IPS DF 6.9 (cell line): ENCODE results near the gene SCGB3A2.

Experiments used
- DNase-seq: peaks from one replicate; pipeline ENCODE4 v3.0.0-alpha.2; 2013; ENCODE audit warnings: low read depth, low spot score
- H3K27ac ChIP-seq: one replicate; pipeline ENCODE4 v1.5.1; 2013; ENCODE audit warnings: low read length, control low read depth
- H3K27me3 ChIP-seq: 2 replicates; pipeline ENCODE4 v1.6.1; 2013; ENCODE audit warnings: mild to moderate bottlenecking, low read length; ENCODE audit not compliant: control insufficient read depth, insufficient read depth
- H3K36me3 ChIP-seq: 2 replicates; pipeline ENCODE4 v1.6.1; 2013; ENCODE audit warnings: low read length; ENCODE audit not compliant: control insufficient read depth, insufficient read depth
- H3K4me1 ChIP-seq: 2 replicates; pipeline ENCODE4 v1.6.1; 2013; ENCODE audit warnings: low read length; ENCODE audit not compliant: control insufficient read depth, insufficient read depth
- H3K4me3 ChIP-seq: 2 replicates; pipeline ENCODE4 v1.5.1; 2013; ENCODE audit warnings: mild to moderate bottlenecking, low read length
- H3K9me3 ChIP-seq: 2 replicates; pipeline ENCODE4 v1.6.1; 2013; ENCODE audit warnings: low read length, inconsistent platforms; ENCODE audit not compliant: control insufficient read depth, insufficient read depth
- WGBS: extraction: QIAGEN DNeasy Blood & Tissue Kit; methylation state at CpG from one replicate; pipeline ENCODE4 v1.1.7; 2013; ENCODE audit warnings: mixed read lengths, missing lambda C conversion rate; ENCODE audit not compliant: insufficient read length, insufficient coverage; 5-methylcytosine and 5-hydroxymethylcytosine counted together

Gene SCGB3A2

GRCh38 chr5:147878066-147878759 is at the start of gene SCGB3A2:
SCGB3A2 (plus strand) TSS chr5:147878711; CDS start chr5:147878804, 93 bp downstream.
- Histone ChIP-seq H3K27ac (no peak within 1 kb of the TSS), H3K9me3 (no peaks in the 10 kb centered on the region), H3K36me3 (no peaks in the 10 kb centered on the region; the same call in 1 of the 2 replicates), H3K27me3 (no peaks in the 10 kb centered on the region), H3K4me1 (peaks cover 11% of the 10 kb centered on the region; the same call in 1 of the 2 replicates), H3K4me3 (no peak within 1 kb of the TSS)
- DNase-seq: no peak
- no CpG with 5 or more reads among the region's 2 CpGs for WGBS

DNA sequence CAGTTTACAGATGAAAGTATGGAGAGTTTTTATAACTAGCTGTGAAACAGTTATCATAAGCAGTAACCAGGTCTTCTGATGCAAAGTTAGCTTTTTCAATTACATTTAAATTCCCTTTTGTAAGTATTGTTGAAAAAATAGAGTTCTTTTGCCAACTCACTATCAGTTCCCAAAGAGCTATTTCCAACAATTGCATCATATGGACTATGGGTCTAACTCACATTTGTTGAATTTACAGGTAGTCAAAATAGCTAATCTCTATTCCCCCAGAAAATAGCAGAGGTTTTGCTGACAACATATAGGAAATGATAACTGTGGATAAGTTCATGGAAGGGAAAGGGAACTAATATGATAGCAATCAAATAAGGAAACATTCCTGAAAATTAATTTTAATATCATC is 48.5 kb upstream of the SCGB3A2 start:
- Histone ChIP-seq H3K27me3 (no peaks in the 10 kb centered on the region), H3K36me3 (no peaks in the 10 kb centered on the region), H3K4me1 (no peaks in the 10 kb centered on the region), H3K27ac (no peak overlapping the region), H3K9me3 (no peaks in the 10 kb centered on the region), H3K4me3 (no peak overlapping the region)
- DNase-seq: no peak

DNA sequence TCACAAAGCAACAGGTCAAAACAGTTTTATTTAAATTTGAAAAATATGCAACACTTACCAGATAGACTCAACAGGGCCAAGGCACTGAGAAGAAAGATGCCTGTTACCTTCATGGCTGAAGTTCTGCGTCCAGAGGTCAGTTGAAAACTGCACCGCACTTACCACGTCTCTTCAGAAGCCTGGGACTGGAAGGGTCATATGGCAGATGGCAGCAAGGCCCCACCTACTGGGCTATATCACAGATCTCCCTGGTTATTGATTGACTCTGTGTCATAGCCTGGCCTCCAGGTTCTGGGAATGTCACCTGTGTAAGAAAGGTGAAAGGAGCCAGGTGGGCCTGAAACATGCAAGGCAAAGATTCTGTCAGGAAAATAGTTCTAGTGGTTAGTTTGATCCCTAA is 47.0 kb upstream of the SCGB3A2 start, which contains the start of gene SPINK1:
Gene SPINK1, minus strand, starts transcription at position 207 of the 400 bp plus-strand sequence. Its CDS starts 94 bp downstream, at position 113.
- Histone ChIP-seq H3K4me1 (no peaks in the 10 kb centered on the region), H3K36me3 (no peaks in the 10 kb centered on the region), H3K27me3 (no peaks in the 10 kb centered on the region), H3K9me3 (no peaks in the 10 kb centered on the region), H3K4me3 (no peak within 1 kb of the TSS), H3K27ac (no peak within 1 kb of the TSS)
- no peak for DNase-seq
- no CpG with 5 or more reads among the region's 3 CpGs for WGBS

DNA sequence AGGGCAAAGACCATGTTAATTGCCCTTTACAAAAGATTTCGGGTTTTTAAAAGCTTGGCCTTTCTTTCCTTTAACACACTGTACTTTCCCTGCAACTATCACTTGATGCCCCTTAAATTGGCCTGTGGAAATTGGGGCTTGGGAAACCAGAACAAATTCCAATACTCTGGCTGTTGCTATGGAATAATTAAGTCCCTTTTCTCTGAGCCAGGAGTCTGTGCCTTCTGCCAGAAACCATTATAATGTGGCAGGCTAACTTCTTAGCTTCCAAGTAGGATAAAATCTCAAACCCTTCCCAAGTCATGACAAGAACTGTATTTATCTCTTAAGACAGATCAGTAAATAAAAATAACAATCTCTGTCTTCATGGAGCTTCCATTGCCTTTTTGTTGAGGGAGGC is 46.0 kb upstream of the SCGB3A2 start:
- Histone ChIP-seq H3K36me3 (no peaks in the 10 kb centered on the region), H3K4me1 (no peaks in the 10 kb centered on the region), H3K4me3 (no peak overlapping the region), H3K9me3 (no peaks in the 10 kb centered on the region), H3K27ac (no peak overlapping the region), H3K27me3 (no peaks in the 10 kb centered on the region)
- DNase-seq: no peak
- no CpG with 5 or more reads among the region's 1 CpG for whole genome bisulfite sequencing

DNA sequence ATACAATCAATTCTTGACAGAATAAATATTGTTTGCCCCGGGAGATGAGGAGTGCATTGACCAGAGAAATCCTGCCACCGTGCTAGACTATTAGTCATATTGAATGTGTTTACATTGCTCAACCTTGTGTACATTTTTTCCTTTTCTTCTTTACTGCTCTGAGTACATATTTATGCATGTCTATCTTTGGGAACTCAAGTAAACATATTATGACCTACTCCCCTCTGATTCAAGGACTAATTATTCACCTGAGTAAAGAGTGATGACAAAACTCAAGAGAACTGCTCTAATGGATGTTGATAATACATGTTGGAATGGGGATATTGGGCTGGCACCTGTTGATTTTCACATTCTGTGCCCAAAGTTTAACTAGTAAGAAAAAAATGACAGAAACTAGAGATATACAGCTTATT is 43.1 kb upstream of the SCGB3A2 start:
- DNase-seq: no peak
- H3K27ac ChIP-seq: no peak overlapping the region
- WGBS: no CpG with 5 or more reads among the region's 2 CpGs

GRCh38 chr5:147836439-147836838 is 42.1 kb upstream of the SCGB3A2 start:
- H3K4me3 ChIP-seq: no peak overlapping the region
- H3K4me1 ChIP-seq: no peaks in the 10 kb centered on the region
- no peaks in the 10 kb centered on the region for H3K9me3 ChIP-seq
- DNase-seq: no peak
- H3K36me3 ChIP-seq: no peaks in the 10 kb centered on the region
- no CpG with 5 or more reads among the region's 3 CpGs for WGBS
- H3K27me3 ChIP-seq: no peaks in the 10 kb centered on the region
- no peak overlapping the region for H3K27ac ChIP-seq

More for the DNA sequence above, 43.1 kb upstream of the SCGB3A2 start:
- no peaks in the 10 kb centered on the region for H3K9me3 ChIP-seq
- H3K27me3 ChIP-seq: no peaks in the 10 kb centered on the region
- no peaks in the 10 kb centered on the region for H3K4me1 ChIP-seq
- H3K4me3 ChIP-seq: no peak overlapping the region
- H3K36me3 ChIP-seq: no peaks in the 10 kb centered on the region

DNA sequence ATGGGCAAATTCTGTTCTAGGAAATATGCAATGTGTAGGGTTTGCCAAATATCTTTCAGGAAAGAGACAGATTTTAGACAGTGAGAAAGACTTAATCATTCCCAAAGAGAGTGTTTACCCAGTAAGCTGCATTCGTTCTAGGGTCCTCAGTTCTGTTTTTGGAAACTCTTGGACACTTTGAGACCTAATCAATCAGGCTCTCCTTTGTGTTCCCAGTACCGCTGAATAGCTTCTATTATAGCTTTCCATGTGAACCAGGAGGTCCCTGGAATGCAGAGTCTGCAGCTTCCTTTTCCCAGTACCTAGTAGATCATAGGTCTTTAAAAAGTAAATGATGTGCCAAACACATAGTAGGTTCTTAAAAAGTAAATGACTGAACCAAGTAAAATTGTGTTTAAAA is 35.6 kb upstream of the SCGB3A2 start:
- Histone ChIP-seq H3K4me3 (no peak overlapping the region), H3K9me3 (no peaks in the 10 kb centered on the region), H3K36me3 (no peaks in the 10 kb centered on the region), H3K27me3 (no peaks in the 10 kb centered on the region), H3K27ac (no peak overlapping the region), H3K4me1 (no peaks in the 10 kb centered on the region)
- DNase-seq: no peak
- WGBS: no CpG with 5 or more reads among the region's 2 CpGs

GRCh38 chr5:147844846-147845245 is 33.7 kb upstream of the SCGB3A2 start:
- Histone ChIP-seq H3K4me1 (no peaks in the 10 kb centered on the region), H3K27me3 (no peaks in the 10 kb centered on the region), H3K9me3 (no peaks in the 10 kb centered on the region), H3K36me3 (no peaks in the 10 kb centered on the region), H3K27ac (no peak overlapping the region), H3K4me3 (no peak overlapping the region)
- no peak for DNase-seq
- WGBS: no CpG with 5 or more reads among the region's 3 CpGs

DNA sequence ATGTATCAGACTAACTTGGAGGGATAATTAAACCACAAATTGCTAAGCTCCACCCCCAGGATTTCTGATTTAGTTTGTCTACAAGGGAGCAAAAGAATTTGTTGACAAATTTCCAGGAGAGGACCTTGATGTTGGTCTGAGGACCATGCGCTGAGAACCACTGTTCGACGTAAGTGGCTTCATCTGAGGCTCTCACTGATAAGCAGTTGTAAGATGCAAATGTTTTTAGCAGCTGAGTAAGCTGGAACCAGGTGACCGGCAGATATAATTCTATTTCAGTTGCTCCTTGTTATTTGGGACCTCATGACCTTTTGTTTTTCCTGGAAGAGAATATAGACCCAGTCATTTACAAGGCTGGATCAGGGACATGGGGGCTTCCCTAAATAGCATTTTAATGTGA is 32.9 kb upstream of the SCGB3A2 start:
- no peaks in the 10 kb centered on the region for H3K27me3 ChIP-seq
- H3K27ac ChIP-seq: no peak overlapping the region
- H3K9me3 ChIP-seq: no peaks in the 10 kb centered on the region
- no CpG with 5 or more reads among the region's 4 CpGs for WGBS
- DNase-seq: no peak
- H3K36me3 ChIP-seq: no peaks in the 10 kb centered on the region
- no peak overlapping the region for H3K4me3 ChIP-seq
- H3K4me1 ChIP-seq: no peaks in the 10 kb centered on the region

DNA sequence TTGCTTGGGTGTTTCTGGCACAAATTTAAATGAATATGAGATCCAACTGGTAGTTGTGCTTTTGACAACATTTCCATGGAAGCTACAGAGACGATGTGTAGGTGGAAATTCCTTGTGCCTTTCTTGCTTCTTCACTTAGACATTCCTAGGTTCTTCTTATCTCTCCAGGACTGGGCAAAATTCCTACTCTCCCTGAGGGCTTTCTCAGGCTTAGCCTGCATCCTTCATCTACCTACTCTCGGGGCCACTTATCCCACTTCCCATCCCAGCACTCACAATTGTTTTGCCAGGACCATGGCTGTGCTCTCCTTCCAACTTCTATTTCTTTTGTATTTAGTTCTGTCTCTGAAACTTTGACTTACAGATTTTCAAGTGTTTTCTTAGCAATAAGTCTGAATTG is 29.3 kb upstream of the SCGB3A2 start:
- Histone ChIP-seq H3K27me3 (no peaks in the 10 kb centered on the region), H3K4me1 (no peaks in the 10 kb centered on the region), H3K36me3 (no peaks in the 10 kb centered on the region), H3K9me3 (no peaks in the 10 kb centered on the region), H3K4me3 (no peak overlapping the region), H3K27ac (no peak overlapping the region)
- DNase-seq: no peak
- WGBS: no CpG with 5 or more reads among the region's 2 CpGs

DNA sequence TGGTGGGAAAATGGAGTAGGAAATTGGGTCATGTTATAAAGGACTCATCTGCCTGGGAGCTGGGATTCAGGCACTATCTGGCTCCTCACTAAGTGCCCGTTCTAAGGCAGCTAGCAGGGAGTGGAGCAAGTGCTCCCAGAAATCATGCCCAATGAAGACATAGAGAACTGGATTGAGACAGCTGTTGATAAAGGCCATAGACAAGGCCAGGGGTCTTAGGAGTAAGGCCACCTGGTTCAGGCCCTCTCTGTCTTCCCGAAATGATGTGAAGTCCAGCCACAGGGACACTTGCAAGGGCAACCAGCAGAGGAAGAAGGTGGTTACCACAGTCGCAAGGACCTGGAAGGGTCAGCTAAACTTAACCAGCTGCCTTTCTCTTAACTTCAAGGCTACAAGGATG is 26.9 kb upstream of the SCGB3A2 start:
- Histone ChIP-seq H3K4me3 (no peak overlapping the region), H3K36me3 (no peaks in the 10 kb centered on the region), H3K4me1 (no peaks in the 10 kb centered on the region; the same call in 1 of the 2 replicates), H3K9me3 (no peaks in the 10 kb centered on the region), H3K27me3 (no peaks in the 10 kb centered on the region), H3K27ac (no peak overlapping the region)
- DNase-seq: no peak
- WGBS: no CpG with 5 or more reads among the region's 3 CpGs
